Astrocyte of the cerebellum (primary cell): ENCODE data around the gene CRMP1.

Experiments
- DNase-seq: peaks from one replicate; pipeline ENCODE4 v3.0.0-alpha.2; 2011; ENCODE audit warnings: low read depth
- H3K4me3 ChIP-seq: 2 replicates; pipeline ENCODE4 v1.5.1; 2011; ENCODE audit warnings: mild to moderate bottlenecking, low read depth, low read length, moderate library complexity
- in situ Hi-C: cut with HindIII; loops from 2 replicates; pipeline ENCODE4 v1.10.0; 2017; ENCODE audit warnings: low sequenced_read_pairs
- TF ChIP-seq, protein P1 (sequence below): IDR thresholded peaks from 2 replicates; pipeline ENCODE4 v1.5.1; 2012; ENCODE audit warnings: low read length, low read depth, moderate library complexity, mild to moderate bottlenecking; ENCODE audit errors: missing control alignments

Gene CRMP1

DNA sequence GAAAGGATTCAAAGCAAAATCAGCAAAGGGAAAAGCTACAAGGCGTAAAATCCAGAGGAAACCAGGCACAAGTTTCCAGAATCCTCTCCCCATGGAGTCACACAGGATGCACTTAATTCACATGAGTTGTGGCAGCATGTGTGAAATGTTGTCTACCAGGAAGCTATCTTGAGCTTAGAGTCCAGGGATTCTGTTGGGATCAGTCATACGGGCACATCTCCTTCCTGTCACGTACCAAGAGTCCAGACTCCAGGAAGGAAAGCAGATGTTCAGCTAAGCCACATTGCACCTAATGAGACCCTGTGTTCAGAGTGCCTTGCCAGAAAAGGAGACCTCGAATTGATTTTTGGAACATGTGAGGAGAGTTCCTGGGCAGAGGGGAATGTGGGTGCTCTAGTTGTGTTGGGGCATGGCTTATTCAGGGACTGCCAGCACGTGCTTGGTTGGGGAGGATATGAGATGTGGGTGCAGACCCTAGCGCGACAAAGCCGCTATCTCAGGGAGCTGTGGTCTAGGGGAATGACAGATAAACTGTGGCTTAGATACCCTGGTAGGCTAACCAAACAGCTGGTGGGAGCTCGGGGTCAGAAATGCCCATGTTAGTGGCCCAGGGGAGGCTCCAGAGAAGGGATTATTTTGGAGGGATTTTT lies 111.9 kb downstream of the CRMP1 start:
- TF ChIP-seq, protein P1, sequence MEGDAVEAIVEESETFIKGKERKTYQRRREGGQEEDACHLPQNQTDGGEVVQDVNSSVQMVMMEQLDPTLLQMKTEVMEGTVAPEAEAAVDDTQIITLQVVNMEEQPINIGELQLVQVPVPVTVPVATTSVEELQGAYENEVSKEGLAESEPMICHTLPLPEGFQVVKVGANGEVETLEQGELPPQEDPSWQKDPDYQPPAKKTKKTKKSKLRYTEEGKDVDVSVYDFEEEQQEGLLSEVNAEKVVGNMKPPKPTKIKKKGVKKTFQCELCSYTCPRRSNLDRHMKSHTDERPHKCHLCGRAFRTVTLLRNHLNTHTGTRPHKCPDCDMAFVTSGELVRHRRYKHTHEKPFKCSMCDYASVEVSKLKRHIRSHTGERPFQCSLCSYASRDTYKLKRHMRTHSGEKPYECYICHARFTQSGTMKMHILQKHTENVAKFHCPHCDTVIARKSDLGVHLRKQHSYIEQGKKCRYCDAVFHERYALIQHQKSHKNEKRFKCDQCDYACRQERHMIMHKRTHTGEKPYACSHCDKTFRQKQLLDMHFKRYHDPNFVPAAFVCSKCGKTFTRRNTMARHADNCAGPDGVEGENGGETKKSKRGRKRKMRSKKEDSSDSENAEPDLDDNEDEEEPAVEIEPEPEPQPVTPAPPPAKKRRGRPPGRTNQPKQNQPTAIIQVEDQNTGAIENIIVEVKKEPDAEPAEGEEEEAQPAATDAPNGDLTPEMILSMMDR = no peak
- no peak overlapping the region for H3K4me3 ChIP-seq
- in situ Hi-C loops = no loop called here
- no peak for DNase-seq

DNA sequence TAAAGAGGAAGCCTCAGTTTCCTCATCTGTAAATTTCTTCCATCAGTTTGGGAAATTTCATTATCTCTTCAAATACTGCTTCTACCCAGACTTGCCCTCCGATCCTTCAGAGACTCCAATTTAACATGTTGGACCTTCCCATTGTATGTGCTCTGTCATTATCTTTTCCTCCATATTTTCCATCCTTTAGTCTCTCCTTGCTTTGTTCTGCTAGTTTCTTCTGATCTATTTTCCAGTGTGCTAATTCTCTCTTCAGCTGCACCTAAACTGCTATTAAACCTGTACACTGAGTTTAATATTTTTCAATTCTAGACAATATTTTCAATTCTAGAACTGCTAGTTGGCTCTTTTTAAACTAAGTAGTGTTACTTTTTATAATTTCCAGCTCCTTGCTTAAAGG lies 116.4 kb downstream of the CRMP1 start:
- in situ Hi-C loops = no loop called here
- TF ChIP-seq, protein P1 = no peak
- DNase-seq = no peak
- no peak overlapping the region for H3K4me3 ChIP-seq

DNA sequence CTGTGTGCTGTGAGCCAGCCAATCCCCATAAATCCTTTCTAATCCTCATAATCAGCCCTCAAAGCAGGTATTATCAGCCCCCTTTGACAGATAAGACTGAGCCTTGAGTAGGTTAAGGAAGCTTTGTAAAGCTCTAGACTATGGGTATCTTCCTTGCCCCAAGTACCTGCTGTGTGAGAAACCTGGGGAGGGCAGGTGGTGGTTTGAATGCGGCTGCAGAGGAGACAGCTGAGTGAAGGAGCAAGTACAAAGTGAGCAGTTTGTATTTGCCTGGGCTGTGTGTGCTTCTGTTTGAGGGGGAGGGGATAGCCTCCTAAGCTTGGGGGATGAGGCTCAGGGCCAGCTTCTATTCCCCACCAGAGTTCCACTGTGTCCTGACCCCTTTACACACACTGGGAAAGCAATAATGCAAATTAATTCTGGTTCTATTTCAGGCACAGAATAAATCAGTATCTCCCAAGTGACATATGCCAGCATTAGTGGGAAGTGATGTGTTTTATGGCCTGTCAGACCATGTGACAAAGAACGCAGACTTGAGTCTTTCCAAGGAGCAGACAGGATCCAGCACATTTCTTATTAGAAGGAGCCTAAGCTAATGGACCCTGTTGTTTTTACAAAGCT lies 118.4 kb downstream of the CRMP1 start:
- TF ChIP-seq, protein P1 = no peak

DNA sequence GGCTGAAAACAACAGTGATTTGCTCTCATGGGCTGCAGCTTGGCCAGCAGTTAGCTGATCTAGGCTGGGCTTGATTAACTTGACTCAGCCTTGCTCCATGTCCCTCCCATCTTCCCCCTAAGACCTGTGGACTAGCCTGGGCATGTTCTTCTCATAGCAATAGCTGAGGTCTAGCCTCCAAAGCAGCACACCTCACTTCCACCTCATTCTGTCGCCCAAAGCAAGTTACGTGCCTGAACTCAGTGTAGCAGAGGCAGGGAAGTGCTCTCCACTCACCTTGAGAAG lies 119.7 kb downstream of the CRMP1 start:
- no peak overlapping the region for H3K4me3 ChIP-seq
- TF ChIP-seq, protein P1 = no peak
- in situ Hi-C loops = no loop called here
- peak; percentile 23 for DNase-seq

More for the DNA sequence above, 118.4 kb downstream of the CRMP1 start:
- no peak overlapping the region for H3K4me3 ChIP-seq
- in situ Hi-C loops = no loop called here
- no peak for DNase-seq

DNA sequence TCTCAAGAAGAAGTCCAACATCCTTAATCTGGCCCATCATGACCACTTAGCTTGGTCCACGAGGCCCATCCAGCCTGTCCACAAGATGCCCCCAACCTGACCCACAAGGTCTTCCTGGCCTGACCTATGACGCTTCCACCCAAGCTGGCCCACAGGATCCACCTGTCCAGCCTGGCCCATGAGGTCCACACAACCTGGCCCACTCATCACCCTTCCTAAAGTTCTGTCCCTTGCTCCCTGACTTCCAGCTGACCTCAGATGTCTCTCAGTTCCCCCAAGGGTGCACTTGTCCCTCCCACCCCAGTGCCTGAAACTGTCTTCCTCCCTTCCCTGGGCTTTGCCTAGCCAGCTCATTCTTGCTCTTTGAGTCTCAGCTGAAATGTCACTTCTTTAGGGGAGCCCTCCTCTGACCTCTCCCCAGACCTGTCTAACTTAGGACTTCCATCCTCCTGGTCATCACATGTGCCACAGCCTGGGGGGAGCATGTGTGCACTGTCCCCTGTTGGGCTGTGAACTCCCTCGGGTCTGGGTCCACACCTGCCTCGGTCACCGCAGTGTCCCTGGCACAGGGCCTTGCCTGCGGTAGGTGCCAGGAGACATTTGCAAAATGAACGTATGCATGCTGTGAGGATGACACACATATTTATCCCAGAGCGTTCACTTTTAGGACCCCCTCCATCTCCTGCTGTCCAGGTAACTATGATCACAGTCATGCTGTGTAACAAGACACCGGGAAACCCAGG lies 120.2 kb downstream of the CRMP1 start:
- no peak overlapping the region for H3K4me3 ChIP-seq
- no peak for DNase-seq
- TF ChIP-seq, protein P1 = no peak
- in situ Hi-C loops = no loop called here
